GM21423 (cell line): ENCODE measurements around the gene PJA2.
"Not testable (repeated sequence)": the region's sequence is repeated elsewhere in the genome, so short reads cannot be mapped to it uniquely, and the experiment has no call there.

Source experiments
- ATAC-seq: cut with Tn5 transposase; IDR thresholded peaks from one replicate; pipeline ENCODE4 v1.9.1; 2021; ENCODE audit warnings: mild to moderate bottlenecking, moderate library complexity; ENCODE audit not compliant: unreplicated experiment

The PJA2 gene

DNA sequence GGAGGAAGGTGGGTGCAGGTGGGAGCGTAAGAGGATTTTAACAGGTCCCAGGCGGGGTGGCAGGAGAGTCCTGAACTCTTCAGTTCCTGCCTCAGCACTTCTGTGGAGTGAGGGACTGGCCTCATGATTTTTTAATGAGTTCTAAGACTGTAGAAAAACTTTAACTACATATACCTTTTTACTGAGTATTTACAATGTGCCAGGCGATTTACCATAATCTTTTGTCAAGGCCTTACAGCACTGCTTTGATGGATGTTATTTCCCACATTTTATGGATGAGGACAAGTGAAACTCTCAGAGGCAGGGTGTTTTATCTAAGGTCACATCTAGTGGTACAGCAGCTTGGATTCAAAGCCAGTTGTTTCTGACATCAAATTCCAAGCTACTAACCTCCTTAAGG, 99.5 kb downstream of the PJA2 start:
- ATAC-seq: no peak

DNA sequence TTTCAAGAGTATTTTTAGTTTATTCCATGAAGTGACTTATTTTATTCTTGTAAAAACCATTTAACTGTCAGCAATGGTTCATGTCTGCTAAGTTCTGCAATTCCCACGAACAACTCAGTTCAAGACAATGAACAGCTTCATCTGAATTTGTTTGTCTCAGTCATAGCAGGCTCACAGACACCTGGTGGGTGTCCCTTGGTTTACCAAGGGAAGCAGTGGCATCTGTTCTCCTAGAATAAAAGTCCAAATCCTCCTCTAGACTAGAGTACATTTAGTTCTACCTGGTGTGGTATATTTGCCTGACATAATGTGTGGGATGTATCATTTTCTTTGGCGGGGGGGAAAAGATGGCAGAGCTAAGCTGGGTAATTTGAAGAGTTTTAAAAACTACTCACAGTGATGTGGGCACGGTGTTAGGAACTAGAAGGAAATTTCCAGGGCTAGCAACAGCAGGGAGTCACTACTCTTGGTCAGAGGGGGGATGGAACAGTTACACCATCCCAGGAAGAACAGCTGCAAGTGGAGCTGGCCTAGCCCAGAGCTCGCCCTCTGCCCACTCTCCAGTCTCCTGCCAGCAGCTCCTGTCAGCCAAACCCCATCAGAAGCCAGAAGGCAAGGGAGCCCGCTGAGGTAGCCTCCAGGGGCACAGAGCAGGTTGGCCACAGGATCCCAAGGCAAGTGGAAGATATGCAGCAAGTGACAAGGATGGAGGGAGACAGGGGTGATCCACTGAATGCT, 100.3 kb downstream of the PJA2 start:
- no peak for ATAC-seq

DNA sequence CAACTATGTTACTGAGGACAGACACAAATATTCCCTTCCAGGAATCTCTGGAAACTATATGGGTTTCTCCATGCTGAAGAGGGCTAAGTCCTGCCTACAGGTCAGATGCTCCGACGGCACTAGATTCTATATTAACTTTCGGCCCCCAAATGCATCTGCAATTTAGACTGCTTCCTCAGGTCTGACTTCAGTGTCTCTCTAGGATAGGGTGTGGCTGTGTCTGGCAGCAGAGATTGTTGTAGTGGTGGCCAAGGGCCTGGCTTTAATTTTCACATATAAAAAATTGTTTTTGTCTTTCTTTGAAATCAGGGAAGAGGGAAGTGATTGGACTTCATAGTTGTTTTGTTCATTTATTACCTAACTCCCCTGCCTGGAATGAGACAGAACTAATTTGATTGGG, 101.8 kb downstream of the PJA2 start:
- ATAC-seq: no peak

DNA sequence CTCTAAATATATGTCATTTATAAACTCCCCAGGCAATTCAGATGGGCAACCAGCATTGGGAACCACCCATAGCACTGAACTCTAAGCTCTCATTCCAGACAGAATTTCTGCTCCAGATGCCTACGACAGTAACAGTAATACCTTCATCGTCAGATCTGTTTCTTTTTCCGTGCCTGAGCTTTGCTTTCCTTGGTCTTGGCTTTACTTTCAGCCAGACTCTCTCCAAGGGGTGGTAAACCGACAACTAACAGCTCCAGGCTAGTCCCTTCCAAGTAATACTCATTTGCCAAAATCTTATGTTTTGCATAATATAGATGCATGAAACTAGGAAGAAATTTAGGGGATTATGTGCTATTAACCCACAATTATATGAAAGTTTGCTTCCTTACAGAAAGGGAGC, 102.3 kb downstream of the PJA2 start:
- ATAC-seq: no peak

GRCh38 chr5:109305352-109305751, 104.4 kb downstream of the PJA2 start:
- ATAC-seq: no peak

DNA sequence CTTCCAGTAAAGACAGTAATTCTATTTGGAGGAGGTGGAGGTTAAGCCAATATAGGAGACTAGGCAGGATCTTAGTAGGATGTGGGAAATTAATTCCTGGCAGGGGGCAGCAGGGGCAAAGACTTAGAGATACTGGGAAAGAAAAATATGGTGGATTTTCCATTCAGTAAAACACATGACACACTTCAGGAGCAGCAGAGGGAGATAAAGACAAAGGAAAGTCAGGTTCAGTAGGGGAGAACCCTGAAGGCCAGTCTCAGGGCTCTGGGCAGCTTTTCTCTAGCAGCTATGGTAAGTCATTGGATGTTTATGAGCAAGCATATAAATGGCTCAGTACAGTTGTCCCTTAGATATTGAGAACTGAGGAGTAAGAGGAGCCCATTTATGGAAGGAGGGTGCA, 105.5 kb downstream of the PJA2 start:
- ATAC-seq: no peak

DNA sequence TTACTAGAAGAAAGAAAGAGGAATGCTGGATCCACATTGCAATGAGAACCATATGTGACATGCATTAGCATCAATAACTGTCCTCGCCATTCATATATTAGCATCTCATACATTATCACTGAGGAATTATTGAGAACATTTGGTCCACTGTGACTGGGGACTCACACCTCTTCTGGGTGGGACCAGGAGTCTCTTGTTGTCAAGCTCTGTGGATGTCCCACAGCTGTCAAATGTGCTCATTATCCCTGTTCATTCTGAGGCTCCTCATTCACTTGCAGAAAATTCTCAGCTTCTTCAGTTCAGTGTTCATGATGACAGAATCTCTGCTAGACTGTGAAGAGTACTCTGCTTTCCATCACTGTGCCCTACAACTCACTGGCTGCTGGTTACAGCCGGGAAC, 109.4 kb downstream of the PJA2 start:
- no peak for ATAC-seq

GRCh38 chr5:109299557-109299956, 110.2 kb downstream of the PJA2 start:
- no peak for ATAC-seq

DNA sequence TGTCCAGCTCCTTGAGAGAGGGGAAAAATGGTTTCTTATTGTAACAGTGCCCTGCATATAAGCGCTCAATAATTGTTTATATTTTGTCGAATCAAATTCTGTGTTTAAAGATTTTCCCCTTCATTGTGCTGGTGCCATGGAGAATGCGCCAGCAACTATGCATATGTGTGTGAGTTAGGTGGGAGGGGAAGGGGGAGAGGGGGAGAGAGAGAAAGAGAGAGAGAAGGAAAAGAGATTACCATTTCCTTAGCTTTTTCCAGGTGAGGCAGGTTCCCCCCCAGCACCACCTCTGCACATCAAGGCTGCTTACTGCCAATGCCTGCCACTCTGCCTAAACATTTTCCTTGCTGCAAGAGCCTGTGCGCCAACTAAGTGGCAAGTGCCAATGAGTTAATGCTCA, 111.0 kb downstream of the PJA2 start:
- no peak for ATAC-seq

- ATAC-seq: no peak
Measured at GRCh38 chr5:109297900-109298299, 111.9 kb downstream of the PJA2 start.

DNA sequence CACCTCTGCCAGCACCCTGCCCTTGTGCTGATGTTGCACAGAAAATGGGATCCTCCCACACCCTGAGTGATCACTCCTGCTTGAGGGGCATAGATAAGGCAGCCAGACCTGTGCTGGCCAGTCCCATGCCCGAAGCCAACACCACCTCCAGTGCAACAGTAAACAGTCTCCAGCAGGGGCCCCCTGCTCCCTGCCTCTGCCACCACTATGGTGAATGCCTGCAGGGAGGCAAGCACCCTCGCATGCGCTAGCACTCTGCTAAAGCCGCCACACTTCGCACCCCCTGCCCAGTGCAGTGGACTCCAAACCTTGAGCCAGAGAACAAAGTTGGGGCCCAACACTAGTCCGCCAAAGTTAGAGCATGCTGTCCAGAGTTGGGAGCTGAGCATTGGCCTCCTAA, 118.7 kb downstream of the PJA2 start:
- ATAC-seq: no peak

DNA sequence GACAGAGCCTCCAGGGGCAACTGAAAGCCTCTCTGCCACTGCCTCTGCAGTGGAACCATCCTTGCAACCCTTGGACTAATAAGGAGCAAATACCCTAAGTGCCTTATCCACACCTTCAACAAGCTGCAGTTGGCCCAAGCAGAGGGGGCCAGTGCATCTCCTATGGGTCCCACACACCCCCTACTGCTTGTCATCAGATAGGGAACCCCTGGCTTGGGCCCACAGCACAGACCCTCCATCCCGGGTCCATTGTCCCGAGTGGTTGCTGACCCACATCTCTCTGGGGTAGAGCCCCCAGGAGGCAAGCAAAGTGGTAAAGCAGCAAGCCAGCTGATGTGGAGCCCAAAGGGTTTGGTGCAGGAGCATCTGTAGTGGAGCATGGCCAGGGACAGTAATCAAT, 119.5 kb downstream of the PJA2 start:
- no peak for ATAC-seq

DNA sequence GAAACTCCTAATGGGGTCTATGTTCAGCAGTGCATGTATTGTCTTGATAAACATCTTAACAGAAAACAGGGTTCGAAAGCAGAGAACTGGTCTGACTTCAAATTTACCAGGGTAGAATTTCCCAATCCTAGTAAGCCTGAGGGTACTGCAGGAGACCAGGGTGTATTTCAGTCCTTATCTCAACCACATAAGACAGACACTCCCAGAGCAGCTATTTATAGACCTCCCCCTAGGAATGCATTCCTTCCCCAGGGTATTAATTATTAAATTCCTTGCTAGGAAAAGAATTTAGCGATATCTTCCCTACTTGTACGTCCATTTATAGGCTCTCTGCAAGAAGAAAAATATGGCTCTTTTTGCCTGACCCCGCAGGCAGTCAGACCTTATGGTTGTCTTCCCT, 123.1 kb downstream of the PJA2 start:
- not testable (repeated sequence) for ATAC-seq
